ELR (cell line): ENCODE measurements around the gene KRTAP12-1.

Source experiments
- DNase-seq: peaks from one replicate; pipeline ENCODE4 v3.0.0-alpha.2; 2015; ENCODE audit warnings: low read depth

Gene KRTAP12-1

DNA sequence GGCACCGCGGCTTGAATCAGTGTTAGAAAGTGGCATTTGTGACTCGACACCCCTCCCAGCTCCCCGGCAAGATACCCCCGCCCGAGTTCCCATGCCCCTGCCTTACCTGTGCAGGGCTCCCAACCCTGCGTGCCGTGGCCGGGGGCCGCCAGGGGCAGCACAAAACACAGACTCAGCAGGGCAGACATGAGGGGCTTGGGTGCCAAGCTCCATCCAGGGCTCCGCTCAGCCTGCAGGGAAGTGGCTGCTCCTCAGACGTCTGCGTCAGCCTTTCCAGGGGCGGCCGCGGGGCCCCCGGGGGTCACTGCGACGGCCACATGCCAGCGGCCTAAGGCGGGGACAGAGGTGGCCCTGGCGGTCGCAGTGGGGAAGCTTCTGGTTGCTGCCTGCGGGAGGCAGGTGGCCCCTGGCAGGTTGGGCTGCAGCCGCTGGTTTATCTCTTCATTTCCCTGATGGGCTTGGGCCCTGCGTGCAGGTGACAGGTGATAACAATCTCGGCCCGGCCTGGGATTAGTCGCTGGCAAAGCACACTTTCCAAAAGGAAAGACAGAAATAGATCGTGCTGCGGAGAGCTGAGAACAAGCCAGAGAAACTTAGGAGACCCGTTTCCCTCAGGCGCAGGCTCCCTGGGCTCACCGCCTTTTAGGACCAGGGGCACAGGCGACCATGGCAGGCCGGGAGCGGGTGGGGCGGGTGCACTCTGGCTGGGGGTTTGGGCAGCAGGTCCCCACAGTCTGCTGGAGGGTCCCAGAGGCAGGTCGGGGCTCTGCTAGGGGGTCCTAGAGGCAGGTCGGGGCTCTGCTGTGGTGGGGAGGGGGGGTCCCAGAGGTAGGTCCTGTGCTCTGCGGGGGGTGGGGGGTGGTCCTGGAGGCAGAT is 29.6 kb upstream of the KRTAP12-1 start, which contains the start of gene TSPEAR:
TSS of gene TSPEAR (minus strand) at position 246 of the 876 bp plus-strand sequence. CDS start at position 188, 58 bp downstream.
- no peak for DNase-seq

DNA sequence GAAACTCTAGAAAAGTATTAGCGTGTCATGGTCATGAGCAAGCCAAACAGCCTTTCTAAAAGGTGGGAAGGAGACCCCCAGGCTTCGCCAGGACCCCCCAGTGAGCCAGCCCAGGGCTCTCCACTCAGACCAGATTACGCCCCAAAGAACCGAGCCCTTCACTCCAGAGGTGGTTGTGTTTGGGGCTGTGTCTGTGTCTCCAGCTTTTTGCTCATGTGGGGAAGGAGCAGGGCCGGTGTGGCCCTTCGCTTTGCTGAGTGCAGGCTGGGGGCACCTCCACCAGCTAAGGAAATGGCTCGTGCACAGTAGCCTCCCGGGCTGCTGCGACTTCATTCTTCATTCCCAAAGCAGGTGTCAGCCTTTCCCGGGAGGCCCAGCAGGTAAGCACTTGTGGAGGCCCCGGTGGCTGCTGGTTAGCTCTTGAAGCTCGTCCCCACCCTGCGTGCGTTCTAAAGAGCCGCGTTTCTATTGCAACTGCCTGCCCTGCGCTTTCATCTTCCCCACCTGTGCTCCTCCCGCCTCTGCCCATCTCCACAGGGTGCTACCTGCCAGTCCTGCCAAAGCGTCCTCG is 28.9 kb upstream of the KRTAP12-1 start:
- no peak for DNase-seq

DNA sequence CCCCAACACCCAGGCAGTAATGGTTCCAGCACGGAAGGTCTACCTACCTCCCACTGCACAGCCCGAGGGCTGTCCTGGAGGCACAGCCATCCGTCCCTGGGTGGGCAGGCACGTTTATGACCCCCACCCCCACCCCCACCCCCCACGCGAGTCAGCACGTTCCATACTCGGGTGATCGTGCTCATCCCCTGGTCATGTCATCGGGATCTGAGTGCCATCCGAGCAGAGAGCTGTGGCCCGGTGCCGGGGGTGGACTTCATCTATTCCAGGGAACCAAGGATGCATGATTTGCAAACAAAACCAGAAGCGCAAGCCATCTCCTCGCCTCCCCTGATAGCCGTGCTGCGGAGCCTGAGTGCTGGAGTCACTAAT is 28.3 kb upstream of the KRTAP12-1 start:
- no peak for DNase-seq

DNA sequence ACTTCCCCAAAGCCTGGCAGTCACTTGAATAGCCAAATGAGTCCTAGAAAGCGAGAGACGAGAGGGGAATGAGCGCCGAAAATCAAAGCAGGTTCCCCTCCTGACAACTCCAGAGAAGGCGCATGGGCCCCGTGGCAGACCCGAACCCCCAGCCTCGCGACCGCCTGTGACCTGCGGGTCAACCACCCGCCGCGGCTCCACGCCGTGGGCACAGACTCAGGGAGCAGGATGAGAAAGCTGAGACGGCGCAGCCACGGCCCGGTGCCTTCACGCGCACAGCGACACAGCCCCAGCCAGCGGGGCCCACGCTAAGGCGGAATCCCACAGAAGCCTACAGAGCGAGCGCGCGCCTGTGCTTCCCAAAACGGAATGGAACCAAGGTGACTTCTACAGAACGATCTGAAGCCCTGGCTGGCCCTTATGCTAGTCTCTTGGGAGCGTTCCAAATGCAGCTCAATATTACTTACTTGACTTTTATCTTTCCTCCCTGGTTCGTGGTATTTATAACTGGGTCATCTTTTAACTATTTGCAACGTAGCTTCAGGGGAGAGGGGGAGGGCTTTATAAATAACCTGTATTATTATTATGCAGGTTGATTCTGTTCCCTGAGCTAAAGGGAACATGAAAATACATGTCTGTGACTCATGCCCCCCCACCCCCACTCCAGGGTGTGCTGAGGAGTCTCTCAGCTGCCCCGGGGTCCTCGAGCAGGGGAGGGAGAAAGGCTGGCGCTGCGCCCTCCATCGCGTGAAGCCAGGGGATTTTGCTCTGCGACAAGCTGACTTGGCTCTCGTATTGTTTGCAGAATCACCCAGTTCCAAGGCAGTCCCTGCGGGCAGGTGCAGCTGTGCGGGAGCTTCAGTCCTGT is 27.7 kb upstream of the KRTAP12-1 start:
- peak; percentile 15 for DNase-seq

DNA sequence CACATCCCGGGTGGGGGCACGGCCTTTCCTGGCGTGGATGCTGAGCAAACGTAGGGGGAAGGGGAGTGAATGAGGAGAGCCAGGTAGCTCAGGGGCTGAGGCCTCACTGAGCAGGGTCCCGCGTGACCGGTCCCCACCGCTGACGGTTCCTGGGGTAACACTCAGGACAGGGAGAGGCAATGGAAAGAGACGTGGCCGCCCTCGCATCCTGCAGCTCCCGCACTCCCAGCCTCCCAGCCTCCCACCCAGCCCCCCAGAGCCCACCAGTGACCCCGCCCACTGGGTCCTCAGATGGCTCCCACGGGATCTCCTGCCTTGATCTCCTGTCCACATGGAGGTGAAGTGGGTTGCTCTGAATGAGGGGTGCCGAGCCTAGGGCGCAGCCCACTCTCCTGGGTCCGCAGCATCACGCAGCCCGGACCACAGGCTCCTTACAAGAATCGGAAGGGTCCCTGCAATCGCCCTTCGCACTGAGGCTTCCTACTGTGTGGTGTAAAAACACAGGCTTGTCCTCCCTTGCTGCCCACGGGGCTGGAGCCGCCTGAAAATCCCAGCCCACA is 27.0 kb upstream of the KRTAP12-1 start:
- no peak for DNase-seq

DNA sequence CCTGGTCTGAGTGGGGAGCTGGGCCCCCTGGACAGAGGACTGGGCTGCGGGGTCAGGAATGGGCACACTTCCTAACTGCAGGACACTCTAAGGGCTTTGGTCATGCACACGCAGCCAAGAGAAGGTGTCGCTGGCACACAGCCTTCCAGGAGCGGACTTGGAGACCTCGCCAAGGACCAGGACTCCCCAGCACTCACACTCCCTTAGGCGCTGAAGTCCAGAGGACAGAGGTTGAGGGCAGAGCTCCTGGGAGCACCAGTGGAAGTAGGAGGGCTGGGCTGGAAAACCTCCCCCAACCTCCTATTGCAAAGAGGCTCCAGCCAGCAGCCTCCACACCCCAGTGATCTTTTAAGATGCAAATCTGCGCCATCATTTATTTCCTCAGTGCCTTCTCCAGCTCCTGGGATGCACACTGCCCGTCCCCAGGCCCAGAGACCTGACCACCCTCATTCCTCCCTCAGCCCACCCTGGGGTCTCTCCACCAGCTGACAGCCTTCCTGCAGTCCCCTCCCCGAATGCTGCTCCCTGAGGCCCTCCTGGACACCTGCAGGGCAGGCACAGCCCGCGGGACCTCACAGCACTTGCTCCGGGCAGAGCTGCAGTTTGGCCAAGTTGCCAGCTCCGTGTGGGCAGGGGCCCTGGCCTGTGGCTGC is 26.4 kb upstream of the KRTAP12-1 start:
- DNase-seq, result no peak

DNA sequence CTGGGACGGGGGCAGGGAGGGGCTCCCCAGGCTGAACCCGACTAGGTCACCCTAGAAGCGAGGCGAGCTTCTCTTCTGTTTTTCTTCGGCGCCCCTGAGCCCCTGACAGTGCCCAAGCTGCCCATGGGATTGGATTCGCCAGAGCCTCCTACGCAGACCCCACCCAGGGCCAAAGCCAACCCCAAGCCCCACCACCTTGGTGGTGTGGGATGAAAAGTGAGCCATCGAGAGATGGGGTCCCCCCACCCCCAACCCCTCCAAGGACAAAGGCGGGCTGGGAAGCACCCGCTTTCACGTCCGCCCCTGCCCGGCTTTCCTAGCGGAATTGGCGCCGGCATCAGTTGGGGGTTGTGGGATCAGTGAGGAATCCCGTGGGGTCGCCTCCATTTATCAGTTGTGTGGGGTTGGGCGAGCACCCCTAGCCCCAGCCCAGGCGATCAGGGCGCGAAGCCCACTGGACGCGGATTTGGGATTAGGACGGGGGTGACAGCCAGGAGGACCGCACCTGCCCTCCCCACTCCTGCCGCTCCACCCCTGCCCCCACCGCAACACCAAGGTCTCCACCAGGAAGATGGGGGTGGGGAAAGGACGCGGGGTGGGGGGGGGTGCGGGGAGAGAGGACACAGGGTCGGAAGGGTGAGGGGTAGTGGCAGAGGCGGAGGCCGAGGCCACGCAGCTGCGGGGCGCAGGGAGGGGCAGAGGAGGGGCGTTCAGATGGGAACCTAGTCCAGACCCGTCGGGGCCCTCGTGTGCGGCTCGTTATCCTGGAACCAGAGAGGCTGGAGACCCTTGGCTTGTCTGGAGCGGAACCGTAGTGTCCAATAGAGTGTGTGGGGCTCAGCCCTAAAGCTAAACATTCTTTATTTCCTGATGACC is 25.0 kb upstream of the KRTAP12-1 start:
- DNase-seq, result no peak

DNA sequence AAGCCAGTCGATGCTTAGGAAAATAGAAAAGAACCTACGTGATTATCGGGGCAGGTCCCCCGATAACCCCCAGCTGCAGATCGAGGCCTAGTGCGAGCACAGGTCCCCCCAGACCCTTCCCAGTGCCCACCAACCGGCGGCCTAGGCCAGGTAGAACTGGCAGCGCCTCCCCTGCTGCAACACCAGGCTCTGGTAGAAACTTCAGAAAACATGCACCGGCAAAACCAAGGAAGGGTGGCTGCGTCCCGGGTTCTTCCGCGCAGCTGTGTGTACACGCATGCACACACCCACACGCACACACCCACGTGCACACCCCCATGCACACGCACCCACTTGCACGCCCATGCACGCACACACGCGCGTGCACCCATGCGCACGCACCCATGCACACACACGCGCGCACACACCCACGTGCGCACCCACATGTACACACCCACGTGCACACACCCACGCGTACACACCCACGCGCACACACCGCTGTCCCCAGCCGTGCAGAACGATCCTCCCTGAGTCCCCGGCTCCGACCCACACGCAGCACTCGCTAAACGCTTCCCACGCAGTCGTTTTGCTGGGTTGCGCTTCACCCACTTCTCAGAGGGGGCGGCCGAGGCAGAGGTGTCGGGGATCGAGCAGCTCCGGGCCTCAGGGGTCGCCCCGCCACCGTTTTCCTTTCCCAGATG is 24.2 kb upstream of the KRTAP12-1 start:
- no peak for DNase-seq

DNA sequence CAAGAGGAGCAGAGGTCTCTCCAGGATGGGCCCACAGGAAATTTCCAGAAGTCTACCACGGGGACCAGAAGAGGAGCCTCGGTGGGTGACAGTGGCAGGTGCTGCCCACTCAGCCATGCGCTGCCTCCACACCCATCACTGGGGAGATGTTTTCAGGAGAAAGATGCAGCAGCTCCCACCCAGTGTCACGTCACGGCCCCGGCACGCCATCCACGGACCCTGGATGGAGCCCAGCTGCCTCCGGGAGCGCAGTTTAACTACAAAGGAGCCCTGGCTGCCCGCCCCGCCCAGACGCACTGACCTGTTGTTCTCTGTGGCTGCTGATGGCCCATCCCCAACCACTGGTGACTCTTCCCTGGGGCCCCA is 22.7 kb upstream of the KRTAP12-1 start:
- DNase-seq, result no peak

DNA sequence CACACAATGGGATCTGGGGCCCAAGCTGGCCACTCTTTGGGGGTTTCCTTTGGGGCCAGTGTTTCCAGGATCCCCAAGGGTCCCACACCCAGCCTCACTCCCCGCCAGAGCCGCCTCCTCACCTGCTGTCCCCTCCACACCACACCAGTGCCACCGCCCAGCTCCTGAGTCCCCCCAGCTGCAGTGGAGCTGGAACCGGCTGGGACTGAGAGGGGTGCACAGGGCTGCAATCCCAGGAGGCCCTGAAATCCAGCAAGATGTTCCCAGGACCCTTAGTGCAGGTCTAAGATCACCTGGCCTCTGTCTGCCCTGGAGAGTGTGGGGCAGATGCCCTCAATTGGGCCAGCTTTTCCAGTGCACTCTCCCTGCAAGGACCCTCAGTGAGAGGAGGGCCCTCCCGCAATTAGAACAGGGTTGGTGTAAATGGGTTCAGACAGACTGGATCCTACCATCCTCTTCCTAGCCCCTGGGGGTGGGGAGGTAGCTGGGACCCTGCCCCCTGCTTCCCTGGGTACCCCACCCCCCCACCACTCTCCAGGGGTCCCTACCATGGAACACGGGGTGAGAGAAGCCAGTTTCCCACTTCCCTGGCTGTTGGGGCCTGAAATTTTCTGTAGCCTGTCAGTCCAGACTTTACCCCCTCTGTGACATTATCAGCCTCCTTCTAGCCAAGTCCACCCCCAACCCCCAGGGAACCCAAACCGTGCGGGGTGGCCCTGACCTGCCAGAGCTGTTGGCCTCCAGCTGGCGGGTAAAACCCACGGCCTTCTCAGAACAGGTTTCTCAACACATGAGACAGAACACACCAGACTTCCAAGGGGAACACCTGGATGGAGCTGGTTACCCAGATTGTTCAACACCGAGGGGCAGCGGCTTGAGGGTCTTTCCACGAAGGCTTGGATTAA is 22.0 kb upstream of the KRTAP12-1 start:
- DNase-seq, result no peak

DNA sequence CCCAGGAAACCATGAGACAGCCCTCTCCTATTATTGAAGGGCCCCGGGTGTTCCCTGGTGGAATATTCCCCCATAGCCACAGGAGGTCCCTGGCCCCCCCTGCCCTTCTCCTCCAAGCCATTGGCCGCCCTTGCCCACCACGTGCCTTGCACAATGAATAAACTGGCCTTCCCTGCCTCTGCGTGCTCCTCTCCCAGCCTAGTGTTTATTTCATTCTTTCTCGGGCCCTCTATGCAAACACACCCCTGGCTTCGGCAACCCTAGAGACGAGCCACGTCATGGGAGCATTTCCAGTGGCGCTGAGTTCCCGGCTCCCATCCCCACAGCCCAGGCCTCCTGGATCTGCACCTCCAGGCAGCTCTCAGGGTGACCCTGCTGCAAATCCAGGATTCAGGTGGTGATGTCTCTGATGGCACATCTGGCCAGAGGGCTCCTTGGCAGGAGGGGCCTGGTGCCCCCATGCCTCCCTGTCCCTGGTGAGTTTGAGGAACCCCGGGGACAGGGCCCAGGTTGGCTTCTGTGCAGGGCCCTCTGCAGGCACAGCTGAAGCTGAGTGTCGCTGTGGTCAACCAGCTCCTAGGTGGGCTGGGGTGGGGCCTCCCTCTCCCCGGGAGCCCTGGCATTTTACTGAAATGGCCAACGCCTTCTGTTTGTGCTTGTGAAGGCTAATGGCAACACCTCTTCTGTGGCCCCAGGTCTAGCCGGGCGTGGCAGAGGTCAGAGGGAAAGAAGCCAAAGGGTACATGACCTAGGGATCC is 21.2 kb upstream of the KRTAP12-1 start:
- no peak for DNase-seq

DNA sequence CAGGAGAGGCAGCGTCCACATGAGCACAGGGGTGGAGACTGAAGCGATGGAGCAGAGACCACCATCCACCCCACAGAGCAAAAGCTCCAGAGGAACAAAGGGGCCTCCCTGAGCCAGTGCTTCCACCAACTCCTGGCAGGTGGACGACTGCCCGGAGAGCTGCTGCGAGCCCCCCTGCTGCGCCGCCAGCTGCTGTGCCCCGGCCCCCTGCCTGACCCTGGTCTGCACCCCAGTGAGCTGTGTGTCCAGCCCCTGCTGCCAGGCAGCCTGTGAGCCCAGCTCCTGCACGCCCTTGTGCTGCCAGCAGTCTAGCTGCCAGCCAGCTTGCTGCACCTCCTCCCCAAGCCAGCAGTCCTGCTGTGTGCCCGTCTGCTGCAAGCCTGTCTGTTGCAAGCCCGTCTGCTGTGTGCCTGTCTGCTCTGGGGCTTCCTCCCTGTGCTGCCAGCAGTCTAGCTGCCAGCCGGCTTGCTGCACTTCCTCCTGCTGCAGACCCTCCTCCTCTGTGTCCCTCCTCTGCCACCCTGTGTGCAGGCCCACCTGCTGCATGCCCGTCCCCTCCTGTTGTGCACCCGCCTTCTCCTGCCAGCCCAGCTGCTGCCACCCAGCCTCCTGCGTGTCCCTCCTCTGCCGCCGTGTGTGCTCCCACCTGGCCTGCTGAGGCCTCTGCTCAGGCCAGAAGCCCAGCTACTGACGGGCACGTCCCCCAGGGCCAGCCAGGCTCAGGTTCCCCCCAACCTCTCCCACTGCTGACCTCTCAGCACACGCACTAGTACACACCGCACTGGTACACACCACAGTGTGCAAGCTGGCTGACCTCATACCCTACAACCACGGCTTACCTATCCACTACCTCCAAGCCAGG is 20.4 kb upstream of the KRTAP12-1 start:
- DNase-seq, result no peak

DNA sequence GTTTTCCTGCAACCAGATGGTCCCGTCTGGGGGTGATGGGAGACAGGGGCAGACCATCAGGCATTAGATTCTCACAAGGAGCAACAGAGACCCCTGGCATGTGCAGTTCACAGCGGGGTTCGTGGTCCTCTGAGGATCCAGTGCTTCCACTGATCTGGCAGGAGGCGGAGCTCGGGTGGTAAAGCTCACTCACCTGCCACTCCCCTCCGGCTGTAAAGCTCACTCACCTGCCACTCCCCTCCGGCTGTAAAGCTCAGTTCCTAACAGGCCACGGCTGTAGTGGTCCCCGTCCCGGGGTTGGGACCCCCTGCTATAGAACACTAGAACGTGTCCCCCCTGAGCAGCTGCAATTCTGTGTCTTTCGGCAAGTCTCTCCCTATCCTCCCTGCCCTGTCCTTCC is 19.6 kb upstream of the KRTAP12-1 start:
- no peak for DNase-seq

DNA sequence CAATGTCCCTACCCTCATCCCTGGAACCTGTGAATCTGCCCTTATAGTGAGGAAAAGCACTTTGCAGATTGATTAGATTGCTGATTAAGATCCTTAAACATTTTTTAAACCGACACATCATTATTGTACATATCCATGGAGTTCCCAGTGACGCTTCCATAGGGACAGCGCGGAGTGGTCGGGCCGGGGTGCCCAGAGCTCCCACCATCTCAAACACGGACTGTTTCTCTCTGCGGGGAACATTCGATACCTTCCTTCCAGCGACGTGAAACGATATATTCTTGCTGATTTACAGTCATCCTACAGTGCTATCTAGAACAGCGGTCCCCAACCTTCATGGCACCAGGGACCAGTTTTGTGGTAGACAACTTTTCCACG is 19.0 kb upstream of the KRTAP12-1 start:
- no peak for DNase-seq

DNA sequence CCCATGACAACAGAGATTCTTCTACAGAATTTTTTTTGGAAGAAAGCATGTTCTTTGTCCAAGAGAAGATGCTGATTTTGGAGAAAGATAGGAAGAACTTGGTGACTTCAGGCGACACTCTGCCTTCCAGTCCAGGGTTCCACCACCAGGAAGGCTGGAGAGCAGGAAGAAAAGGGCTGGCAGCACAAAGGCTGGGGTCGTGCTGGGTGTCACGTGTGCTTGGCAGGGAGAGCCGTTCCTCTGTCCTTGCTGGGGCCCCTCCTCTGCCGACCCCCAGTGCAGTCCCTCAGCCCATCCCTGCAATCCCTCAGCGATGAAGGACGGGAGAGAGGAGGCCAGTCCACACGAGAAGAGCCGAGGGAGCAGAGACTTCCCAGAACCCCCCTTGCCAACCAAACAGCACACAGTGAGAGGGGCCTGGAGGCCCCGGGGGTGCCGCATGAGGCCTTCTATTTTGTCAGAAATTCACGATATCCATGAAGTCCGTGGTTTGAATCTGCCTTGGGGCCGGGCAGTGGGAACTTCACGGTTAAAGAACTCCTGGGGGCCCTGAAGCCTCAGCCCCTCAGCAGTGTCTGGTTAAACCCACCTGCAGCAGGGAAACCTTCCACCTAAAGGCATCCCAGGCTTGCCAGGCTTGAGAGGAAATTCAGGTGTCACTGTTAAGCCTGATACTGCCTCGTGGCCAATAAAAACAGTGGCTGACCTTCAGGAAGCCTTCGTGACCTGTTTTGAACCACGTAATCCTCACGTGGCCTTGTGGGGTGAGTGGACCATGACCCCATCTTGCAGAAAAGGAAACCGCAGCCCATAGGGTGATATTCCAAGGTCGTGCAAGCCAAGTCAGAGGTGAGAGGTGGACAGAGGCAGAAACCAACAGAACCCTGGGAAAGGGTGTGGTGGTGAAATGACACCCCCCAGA is 18.4 kb upstream of the KRTAP12-1 start:
- no peak for DNase-seq

DNA sequence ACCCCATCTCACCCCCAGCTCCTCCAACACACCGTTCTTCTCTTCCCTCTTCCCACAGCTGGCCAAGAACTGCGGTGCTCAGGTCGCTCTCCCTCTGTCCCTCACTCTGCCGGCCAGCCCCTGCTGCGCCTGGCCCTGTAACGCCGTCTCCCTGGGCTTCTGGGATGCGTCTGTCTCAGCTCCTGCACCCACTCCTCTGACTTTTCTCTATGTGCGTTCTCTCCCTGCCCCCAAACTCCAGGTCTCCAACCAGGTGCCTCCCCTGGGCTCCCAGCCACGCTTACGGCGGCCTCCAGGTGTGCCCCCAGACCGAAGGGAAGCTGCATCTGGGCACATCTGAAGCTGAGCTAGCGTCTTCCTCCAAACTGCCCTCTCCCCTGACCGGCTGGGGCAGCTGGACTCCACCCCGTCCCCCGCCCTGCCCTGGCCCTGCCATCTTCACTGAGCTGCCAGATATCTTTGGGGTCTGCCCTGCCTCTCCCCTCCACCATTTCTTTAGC is 17.6 kb upstream of the KRTAP12-1 start:
- DNase-seq, result no peak
